Common myeloid progenitor, CD34-positive (primary cell): ENCODE data around the gene MAP3K20.

Experiments used
- CTCF ChIA-PET: fragments of 350-600 bp; sonication (Branson Sonifier 250); formaldehyde crosslinking; loops from one replicate; lab custom pipeline; 2021; ENCODE audit warnings: antibody characterized with exemption; lab: Charles Lee
- POLR2A ChIA-PET: fragments of 350-600 bp; sonication (Branson Sonifier 250); formaldehyde crosslinking; loops from one replicate; lab custom pipeline; 2021; ENCODE audit warnings: antibody characterized with exemption; lab: Charles Lee
- DNase-seq, 3 donors: peaks; one replicate each; pipeline versions ENCODE4 v3.0.0 to v3.0.0-alpha.2; 2013
- H3K27ac ChIP-seq, 2 experiments: 1 replicate in 1 of 2; 2 replicates in 1 of 2; pipeline ENCODE4 v1.7.0; 2013; ENCODE audit warnings: inconsistent platforms in 2 of 2, low read length in 2 of 2, mild to moderate bottlenecking in 2 of 2, low read depth in 1 of 2, moderate library complexity in 1 of 2; ENCODE audit not compliant: severe bottlenecking in 2 of 2, insufficient read depth in 1 of 2, poor library complexity in 1 of 2
- H3K27me3 ChIP-seq, 5 experiments: replicated peaks in 2 of 5; 1 replicate in 3 of 5; 2 replicates in 2 of 5; pipeline versions ENCODE4 v1.6.1 to v1.7.0; 2013; ENCODE audit warnings: low read length in 4 of 5, mild to moderate bottlenecking in 2 of 5, moderate library complexity in 2 of 5, inconsistent platforms in 1 of 5; ENCODE audit not compliant: insufficient read depth in 5 of 5, control insufficient read depth in 4 of 5
- H3K36me3 ChIP-seq, 4 experiments: 1 replicate in 2 of 4; 2 replicates in 2 of 4; pipeline versions ENCODE4 v1.6.1 to v1.7.0; 2013; ENCODE audit warnings: low read length in 3 of 4, control low read depth in 1 of 4, mild to moderate bottlenecking in 1 of 4; ENCODE audit not compliant: control insufficient read depth in 4 of 4, insufficient read depth in 4 of 4
- H3K4me1 ChIP-seq, 4 experiments: 1 replicate in 3 of 4; 2 replicates in 1 of 4; pipeline versions ENCODE4 v1.6.1 to v1.7.1; 2013; ENCODE audit warnings: low read length in 3 of 4, mild to moderate bottlenecking in 3 of 4, control low read depth in 1 of 4, inconsistent platforms in 1 of 4, moderate library complexity in 1 of 4; ENCODE audit not compliant: control insufficient read depth in 4 of 4, insufficient read depth in 4 of 4; ENCODE audit errors: control extremely low read depth in 1 of 4
- H3K4me3 ChIP-seq, 7 experiments: 1 replicate in 4 of 7; 2 replicates in 3 of 7; pipeline versions ENCODE4 v1.5.1 to v1.7.0; 2013; ENCODE audit warnings: mild to moderate bottlenecking in 7 of 7, low read length in 6 of 7, moderate library complexity in 6 of 7, inconsistent platforms in 2 of 7, low read depth in 2 of 7, control low read depth in 1 of 7; ENCODE audit not compliant: insufficient read depth in 4 of 7, control insufficient read depth in 1 of 7; ENCODE audit errors: extremely low read depth in 1 of 7
- H3K9me3 ChIP-seq, 5 experiments: 1 replicate in 4 of 5; 2 replicates in 1 of 5; pipeline versions ENCODE4 v1.6.1 to v1.7.1; 2013; ENCODE audit warnings: low read length in 4 of 5, mild to moderate bottlenecking in 2 of 5, inconsistent platforms in 1 of 5, low read depth in 1 of 5, moderate library complexity in 1 of 5; ENCODE audit not compliant: control insufficient read depth in 4 of 5, insufficient read depth in 2 of 5; ENCODE audit errors: control extremely low read depth in 1 of 5
- WGBS: methylation state at CpG from one replicate; pipeline ENCODE4 v1.1.5; 2013; ENCODE audit not compliant: insufficient coverage; 5-methylcytosine and 5-hydroxymethylcytosine counted together

MAP3K20 gene

GRCh38 chr2:173221937-173222594 lies 146.4 kb downstream of the MAP3K20 start:
- DNase-seq, result no peak
- no peaks in the 10 kb centered on the region for H3K9me3 ChIP-seq
- no CpG with 5 or more reads among the region's 2 CpGs for WGBS
- H3K4me1 ChIP-seq, result peaks cover 0 to 16% (median 1%) of the 10 kb centered on the region in 4 experiments
- ChIA-PET CTCF (interaction anchor here (0.6 to 1.1 kb wide), 3 partner anchors 14 to 67 kb away, joined by 3 to 4 read pairs (median 3); no protein-coding TSS in a partner anchor), POLR2A (interaction anchor here (0.7 kb wide), 1 partner anchor 384 kb away, joined by 3 read pairs; no protein-coding TSS in a partner anchor)
- no peak overlapping the region for H3K4me3 ChIP-seq
- no peak overlapping the region for H3K27ac ChIP-seq
- H3K36me3 ChIP-seq, result peaks cover 0 to 14% (median 2%) of the 10 kb centered on the region in 4 experiments
- no peaks in the 10 kb centered on the region for H3K27me3 ChIP-seq

- peaks cover 0 to 5% (median 1%) of the 10 kb centered on the region in 4 experiments for H3K4me1 ChIP-seq
- H3K4me3 ChIP-seq, result no peak overlapping the region
- no peak overlapping the region for H3K27ac ChIP-seq
- no peaks in the 10 kb centered on the region for H3K27me3 ChIP-seq
- CTCF ChIA-PET, result interaction anchor here (1.2 to 1.7 kb wide), 3 partner anchors 13 to 197 kb away, joined by 3 to 6 read pairs (median 4); no protein-coding TSS in a partner anchor
- no peaks in the 10 kb centered on the region for H3K9me3 ChIP-seq
- no CpG with 5 or more reads among the region's 2 CpGs for WGBS
- POLR2A ChIA-PET, result no interaction called here
- peaks cover 0 to 14% (median 4%) of the 10 kb centered on the region in 4 experiments for H3K36me3 ChIP-seq
- DNase-seq, result peak; percentile 16 to 45 (median 28)
These were observed 148.2 kb downstream of the MAP3K20 start for GRCh38 chr2:173223871-173224270.

- H3K27ac ChIP-seq, result no peak overlapping the region
- CTCF ChIA-PET, result no interaction called here
- WGBS, result 99% methylated on average over 7 of the region's 7 CpGs
- DNase-seq, result no peak
- POLR2A ChIA-PET, result interaction anchor here (0.6 kb wide), 1 partner anchor 949 kb away, joined by 3 read pairs; no protein-coding TSS in a partner anchor
- H3K4me1 ChIP-seq, result no peaks in the 10 kb centered on the region
- no peaks in the 10 kb centered on the region for H3K27me3 ChIP-seq
- H3K9me3 ChIP-seq, result no peaks in the 10 kb centered on the region
- no peak overlapping the region for H3K4me3 ChIP-seq
- peaks cover 0 to 10% (median 3%) of the 10 kb centered on the region in 4 experiments for H3K36me3 ChIP-seq
These were observed 151.5 kb downstream of the MAP3K20 start for GRCh38 chr2:173226899-173227698.

GRCh38 chr2:173229086-173229485 lies 153.4 kb downstream of the MAP3K20 start:
- no CpG with 5 or more reads among the region's 2 CpGs for WGBS
- no peaks in the 10 kb centered on the region for H3K9me3 ChIP-seq
- POLR2A ChIA-PET, result no interaction called here
- no peak overlapping the region for H3K4me3 ChIP-seq
- no peak for DNase-seq
- H3K27me3 ChIP-seq, result no peaks in the 10 kb centered on the region
- CTCF ChIA-PET, result interaction anchor here (0.7 kb wide), 1 partner anchor 201 kb away, joined by 3 read pairs; no protein-coding TSS in a partner anchor
- H3K27ac ChIP-seq, result no peak overlapping the region
- H3K36me3 ChIP-seq, result peaks cover 5 to 24% (median 11%) of the 10 kb centered on the region in 4 experiments
- H3K4me1 ChIP-seq, result no peaks in the 10 kb centered on the region

GRCh38 chr2:173230181-173230580 lies 154.5 kb downstream of the MAP3K20 start:
- DNase-seq, result no peak
- 94% methylated on average over 4 of the region's 5 CpGs for WGBS
- CTCF ChIA-PET, result interaction anchor here (0.6 kb wide), 1 partner anchor 203 kb away, joined by 4 read pairs; no protein-coding TSS in a partner anchor
- H3K9me3 ChIP-seq, result no peaks in the 10 kb centered on the region
- H3K27me3 ChIP-seq, result no peaks in the 10 kb centered on the region
- no peaks in the 10 kb centered on the region for H3K4me1 ChIP-seq
- POLR2A ChIA-PET, result no interaction called here
- H3K27ac ChIP-seq, result no peak overlapping the region
- H3K4me3 ChIP-seq, result no peak overlapping the region
- peaks cover 5 to 26% (median 14%) of the 10 kb centered on the region in 4 experiments for H3K36me3 ChIP-seq

GRCh38 chr2:173231042-173231441 lies 155.4 kb downstream of the MAP3K20 start:
- POLR2A ChIA-PET, result no interaction called here

More at GRCh38 chr2:173231042-173231441, 155.4 kb downstream of the MAP3K20 start:
- H3K27me3 ChIP-seq, result no peaks in the 10 kb centered on the region
- CTCF ChIA-PET, result no interaction called here
- H3K4me1 ChIP-seq, result no peaks in the 10 kb centered on the region
- no peak overlapping the region for H3K4me3 ChIP-seq
- H3K27ac ChIP-seq, result no peak overlapping the region
- no peak for DNase-seq
- no CpG with 5 or more reads among the region's 1 CpG for WGBS
- no peaks in the 10 kb centered on the region for H3K9me3 ChIP-seq
- peaks cover 5 to 26% (median 14%) of the 10 kb centered on the region in 4 experiments for H3K36me3 ChIP-seq
